A549 treated with GW870086 at 1 μM for 4 hours (cell line): ENCODE measurements around the gene OR4D1. TPM values are rescaled to one million over a fixed set of nuclear protein-coding genes. Genes with fewer than 3 reads are reported as not detected.

Source experiments
- total RNA-seq: library from RNA; stranded (reverse); fragments of 200-300 nt; extraction: Qiagen RNA extraction; gene quantifications from 5 replicates; pipeline ENCODE4 v1.2.3, GENCODE V29; 2022; ENCODE audit warnings: low read depth

The OR4D1 gene
- 0.02 TPM in 1 of 5 replicates, not detected in the others for total RNA-seq

GRCh38 chr17:58147930-58148434 is at the start of gene OR4D1:
Gene OR4D1, plus strand, starts transcription at chr17:58148384. Its CDS starts 6,770 bp downstream, at chr17:58155154.

DNA sequence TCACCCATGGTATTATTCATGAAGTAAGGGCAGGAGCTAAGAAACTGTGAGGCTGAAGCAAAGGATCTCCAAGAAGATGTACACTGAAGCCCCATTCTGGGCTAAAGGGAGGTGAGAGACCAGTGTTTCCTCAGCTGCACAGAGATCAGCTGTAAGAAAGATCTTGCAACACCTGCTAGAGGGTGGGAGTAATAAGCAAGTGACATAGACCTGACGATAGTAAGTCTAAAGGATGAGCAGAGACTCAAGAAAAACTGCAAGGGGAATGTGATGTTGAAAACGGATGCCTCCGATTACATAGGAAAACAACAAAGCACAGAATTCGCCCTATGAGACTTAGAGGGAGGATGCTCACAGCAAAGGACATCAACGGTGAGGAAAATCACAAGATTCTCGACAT is 18.5 kb downstream of the OR4D1 start, which contains the start of gene OR4D2:
Gene OR4D2 (plus strand): TSS at position 301 of the 400 bp plus-strand sequence. CDS start 2,674 bp downstream, outside the sequence.

GRCh38 chr17:58192612-58193011 is 44.4 kb downstream of the OR4D1 start, which contains the start of gene EPX:
Gene EPX, plus strand, starts transcription at chr17:58192726. Its CDS starts 121 bp downstream, at chr17:58192847.

Other genes with a start within 250 kb of the OR4D1 start
- gene CUEDC1, start 193.0 kb upstream of the OR4D1 start, total RNA-seq, result 51.5 to 66.2 TPM (median 63.9 TPM) in 5 replicates
- 40.8 to 57.7 TPM (median 50.6 TPM) in 5 replicates for gene VEZF1, start 160.1 kb upstream of the OR4D1 start, total RNA-seq
- 220 to 294 TPM (median 251 TPM) in 5 replicates for gene SRSF1, start 141.1 kb upstream of the OR4D1 start, total RNA-seq
- gene DYNLL2, start 65.0 kb upstream of the OR4D1 start, total RNA-seq, result 19.3 to 24.7 TPM (median 23.8 TPM) in 5 replicates
- gene OR4D2, start 18.6 kb downstream of the OR4D1 start, total RNA-seq, result not detected in 5 replicates
- not detected in 5 replicates for gene EPX, start 44.3 kb downstream of the OR4D1 start, total RNA-seq
- gene MKS1, start 70.9 kb downstream of the OR4D1 start, total RNA-seq, result 8.7 to 11.4 TPM (median 10.3 TPM) in 5 replicates
- not detected in 5 replicates for gene LPO, start 90.2 kb downstream of the OR4D1 start, total RNA-seq
- not detected in 5 replicates for gene MPO, start 132.6 kb downstream of the OR4D1 start, total RNA-seq
- not detected in 5 replicates for gene TSPOAP1, start 180.4 kb downstream of the OR4D1 start, total RNA-seq
- 99.0 to 169 TPM (median 146 TPM) in 5 replicates for gene SUPT4H1, start 203.8 kb downstream of the OR4D1 start, total RNA-seq